Raji (cell line): Measurements from ENCODE around the gene TJP1.

Experiments
- POLR2A ChIP-seq: IDR thresholded peaks from 2 replicates; pipeline ENCODE4 v1.6.1; 2011; ENCODE audit warnings: low read depth, low read length, control low read depth; ENCODE audit not compliant: insufficient read depth

TJP1 gene

DNA sequence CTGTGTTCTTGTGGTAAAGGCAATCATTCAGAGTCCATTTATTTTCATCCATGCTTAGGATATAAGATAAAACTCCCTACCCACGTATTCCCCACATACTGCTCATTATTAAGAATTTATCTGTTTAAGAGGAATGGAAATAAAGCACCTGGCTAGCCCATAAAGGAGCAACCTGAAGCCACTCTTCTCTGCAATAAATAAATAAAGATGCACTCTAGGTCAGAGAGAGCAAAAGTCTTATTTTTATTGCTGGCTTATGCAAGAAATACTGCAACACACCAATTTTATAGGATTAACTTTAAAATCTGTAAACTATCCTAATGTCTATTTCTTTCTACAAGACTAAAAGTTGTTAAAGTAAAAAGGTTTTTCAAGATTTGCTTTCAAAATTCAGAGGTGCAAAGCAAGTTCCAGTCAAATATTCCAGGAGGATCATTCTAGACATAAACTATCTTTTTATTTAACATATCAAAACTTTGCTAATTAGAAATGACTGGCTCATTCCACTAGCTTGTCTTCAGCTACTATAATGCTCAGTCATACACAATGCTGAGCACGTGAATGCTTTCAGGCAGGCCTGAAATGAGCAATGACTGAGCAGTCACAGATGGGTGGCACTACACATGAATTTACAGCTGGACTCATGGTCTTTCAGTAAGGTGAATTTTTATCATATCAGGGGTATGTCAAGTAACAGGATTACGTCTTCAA lies 7.1 kb downstream of the TJP1 start:
- no peak for TF ChIP-seq POLR2A

DNA sequence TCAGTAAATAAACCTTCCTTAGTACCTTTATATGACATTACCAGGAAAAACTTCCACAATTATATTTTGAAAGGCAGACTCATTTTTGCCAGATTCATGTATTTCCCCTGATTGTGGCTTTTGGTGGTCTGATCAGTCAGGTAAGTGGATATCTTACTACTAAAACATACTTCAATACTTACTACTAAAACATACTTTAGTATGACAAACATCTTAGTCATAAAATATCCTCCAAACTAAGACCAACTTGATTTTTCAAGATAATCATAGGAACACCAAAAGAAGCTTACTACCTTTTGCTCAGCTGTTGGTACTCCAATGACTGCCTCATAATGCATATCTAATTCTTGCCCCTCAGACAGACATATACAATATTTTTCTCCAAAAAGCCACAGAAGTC lies 9.3 kb downstream of the TJP1 start:
- TF ChIP-seq POLR2A: no peak

DNA sequence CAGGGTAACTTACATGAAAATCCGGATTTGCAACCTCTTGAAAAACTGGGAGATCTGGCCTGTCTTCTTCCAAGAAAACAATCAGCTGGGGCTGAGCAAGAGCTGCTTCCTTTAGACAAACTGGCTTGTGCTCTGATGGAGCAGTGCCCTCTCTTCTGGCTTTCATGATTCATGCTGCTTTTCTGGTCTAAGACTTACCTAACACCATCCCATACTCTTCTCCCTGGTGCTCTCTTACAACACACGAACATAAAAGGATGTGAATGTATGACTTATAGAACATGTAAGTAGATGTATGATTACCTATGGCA lies 9.9 kb downstream of the TJP1 start:
- no peak for TF ChIP-seq POLR2A

DNA sequence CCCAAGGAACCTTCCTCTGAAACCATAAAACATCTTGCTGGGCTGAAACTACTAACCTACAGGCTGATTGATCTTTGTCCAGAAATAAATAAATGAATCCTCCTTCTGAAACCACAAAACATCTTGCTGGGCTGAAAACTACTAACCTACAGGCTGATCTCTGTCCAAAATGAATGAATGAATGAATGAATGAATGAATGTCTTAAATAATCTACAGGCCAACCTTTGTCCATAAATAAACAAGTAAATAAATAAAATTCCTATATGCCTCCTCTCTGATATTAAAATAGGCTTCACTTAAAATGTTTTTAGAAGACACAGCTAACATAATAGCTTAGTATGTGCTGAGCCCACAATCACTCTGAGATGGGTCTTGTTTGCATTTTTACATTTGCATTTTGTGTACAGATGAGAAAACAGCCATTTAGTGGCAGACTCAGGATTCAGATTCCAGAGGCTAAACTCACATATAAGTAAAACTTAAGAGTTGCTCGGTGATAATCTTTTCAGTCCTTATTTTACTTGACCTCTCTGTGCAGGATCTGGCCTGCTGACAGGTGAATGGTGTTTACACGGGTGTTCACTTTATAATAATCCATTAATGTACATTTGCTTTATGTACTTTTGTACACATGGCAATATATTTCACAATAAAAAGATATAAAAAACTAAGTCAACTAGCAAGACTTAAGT lies 10.4 kb downstream of the TJP1 start:
- no peak for TF ChIP-seq POLR2A

DNA sequence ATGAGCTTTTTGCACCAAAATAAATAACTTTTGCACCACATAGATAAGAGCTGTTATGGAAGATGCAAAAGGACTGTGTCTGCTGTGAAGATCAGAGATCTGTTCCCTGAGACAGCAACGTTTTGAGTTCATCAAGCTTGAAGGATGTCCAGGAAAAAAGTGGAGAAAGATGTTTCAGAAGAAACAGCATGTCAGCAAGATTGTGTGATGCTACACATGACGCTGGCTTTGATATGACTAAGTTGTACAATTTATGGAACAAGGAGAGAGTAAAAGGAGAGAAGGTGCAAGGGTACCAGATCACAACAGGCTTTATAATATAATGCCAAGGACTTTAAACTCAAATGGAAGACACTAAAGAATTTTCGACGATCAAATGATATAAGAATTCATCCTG lies 16.6 kb downstream of the TJP1 start:
- no peak for TF ChIP-seq POLR2A

DNA sequence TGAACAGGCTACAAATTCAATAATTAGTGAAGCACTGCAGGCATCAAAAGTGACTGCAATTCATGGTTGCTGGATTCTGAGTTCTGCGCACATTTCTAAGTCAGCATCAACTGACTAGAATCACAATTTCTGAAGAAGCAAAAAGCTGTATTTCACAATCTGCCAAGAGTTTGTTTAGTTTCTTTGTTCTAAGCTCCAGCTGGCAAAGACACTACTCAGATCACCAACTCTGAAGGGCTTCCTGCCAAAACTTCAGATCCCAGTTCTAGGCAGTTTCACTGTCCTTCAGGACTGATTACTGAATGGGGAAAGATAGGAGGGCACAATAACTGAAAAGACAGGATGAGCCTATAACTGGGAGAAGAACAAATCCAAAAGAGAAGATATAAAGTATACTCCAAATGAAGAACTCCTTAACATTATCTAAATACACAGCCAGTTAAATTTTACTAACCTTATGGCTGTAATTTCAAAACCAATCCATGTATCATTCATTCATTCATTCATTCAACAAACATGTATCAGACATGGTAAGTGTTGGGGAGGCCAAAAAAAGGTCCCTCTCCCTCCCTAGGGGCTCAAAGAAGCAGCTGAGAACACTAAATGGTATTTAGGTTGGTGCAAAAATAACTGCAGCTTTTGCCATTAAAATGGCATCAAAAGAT lies 17.1 kb downstream of the TJP1 start:
- no peak for TF ChIP-seq POLR2A

DNA sequence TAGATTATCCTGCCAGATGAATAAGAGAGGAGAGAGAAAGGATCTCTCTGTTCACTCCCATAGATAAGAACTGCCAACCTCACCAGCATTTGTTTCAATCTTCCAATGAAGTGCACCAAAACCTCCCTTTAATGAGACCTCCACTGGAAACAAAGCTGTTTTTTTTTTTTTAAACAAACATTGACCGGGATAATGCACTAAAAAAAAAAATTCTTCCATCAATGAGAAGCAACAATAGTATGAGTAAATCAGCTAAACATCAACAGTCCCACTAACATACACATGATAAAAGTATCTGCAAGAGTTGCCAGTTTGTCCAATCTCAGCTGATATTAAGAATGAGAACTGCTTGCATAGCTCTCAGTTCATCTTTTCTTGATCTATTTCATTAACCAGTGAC lies 19.9 kb downstream of the TJP1 start:
- TF ChIP-seq POLR2A: no peak

DNA sequence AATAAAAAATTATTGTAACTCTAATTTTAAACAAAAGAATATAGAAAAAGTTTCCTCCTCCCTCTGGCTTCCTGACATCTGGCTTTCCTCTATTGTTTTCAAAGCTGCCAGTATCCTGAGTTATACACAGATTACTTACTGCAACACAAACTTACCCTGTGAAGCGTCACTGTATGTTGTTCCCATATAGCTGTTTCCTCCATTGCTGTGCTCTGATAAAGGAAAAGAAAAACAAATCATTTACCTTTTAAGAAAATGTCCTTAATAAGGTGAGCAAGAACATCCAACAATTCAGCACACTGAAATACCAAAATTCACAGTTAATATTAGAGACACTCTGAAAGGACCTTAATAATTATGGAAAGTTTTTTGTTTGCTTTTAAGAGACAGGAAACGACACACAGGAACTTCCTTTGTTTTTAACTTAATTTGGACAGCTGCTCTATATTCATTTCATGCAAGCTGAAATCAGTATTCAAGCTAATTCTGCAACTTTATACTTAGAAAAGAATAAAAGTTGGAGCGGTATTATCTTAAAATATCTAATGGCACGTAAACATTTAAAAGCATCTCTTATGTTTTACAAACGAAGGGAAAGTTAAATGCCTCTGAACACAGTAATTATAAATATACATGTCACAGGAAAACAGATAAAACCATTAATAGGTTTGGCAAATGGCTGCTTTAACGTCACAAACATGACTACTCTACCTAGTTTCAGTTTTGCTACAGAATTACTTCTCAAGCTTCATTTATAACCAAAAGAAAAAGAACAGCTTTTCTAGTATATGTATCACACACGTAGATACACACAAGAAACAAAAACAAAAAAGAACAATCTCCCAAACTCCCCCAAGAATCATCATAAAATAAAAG lies 21.5 kb downstream of the TJP1 start:
- no peak for TF ChIP-seq POLR2A

DNA sequence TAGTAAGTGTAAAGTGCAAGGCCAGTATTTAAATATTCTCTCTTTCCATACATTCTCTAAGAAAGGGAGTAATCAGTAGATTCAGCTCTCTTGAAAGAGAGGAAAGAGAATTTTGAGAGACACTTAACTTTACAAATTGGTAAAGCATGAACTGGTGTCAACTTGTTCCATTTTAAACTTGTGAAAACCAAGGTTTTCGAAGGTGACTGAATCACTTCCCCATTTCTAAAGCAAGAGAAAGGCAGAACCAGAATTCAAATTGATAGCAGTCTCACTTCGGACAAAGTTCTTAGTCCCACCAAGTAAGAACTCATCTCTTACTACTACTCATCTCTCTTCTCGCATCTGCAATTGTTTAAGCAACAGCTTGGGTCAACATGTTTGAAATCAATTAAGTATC lies 22.4 kb downstream of the TJP1 start:
- TF ChIP-seq POLR2A: no peak

DNA sequence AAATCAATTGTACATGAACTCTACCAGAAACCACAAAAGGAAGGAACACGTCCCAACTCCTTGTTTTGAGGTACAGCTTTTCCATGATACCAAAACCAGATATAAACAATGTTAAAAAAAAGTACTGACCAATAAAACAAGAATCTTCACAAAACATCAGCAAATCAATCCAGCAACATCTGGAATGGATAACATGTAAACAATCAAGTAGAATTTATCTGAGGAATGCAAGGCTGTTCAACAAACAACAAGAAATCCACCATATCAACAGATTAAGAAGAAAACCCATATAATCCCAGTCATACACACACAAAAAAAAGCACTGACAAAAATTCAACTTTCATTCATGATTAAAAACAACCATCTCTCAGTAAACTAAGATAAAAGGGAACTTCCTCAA lies 26.7 kb downstream of the TJP1 start:
- TF ChIP-seq POLR2A: no peak

DNA sequence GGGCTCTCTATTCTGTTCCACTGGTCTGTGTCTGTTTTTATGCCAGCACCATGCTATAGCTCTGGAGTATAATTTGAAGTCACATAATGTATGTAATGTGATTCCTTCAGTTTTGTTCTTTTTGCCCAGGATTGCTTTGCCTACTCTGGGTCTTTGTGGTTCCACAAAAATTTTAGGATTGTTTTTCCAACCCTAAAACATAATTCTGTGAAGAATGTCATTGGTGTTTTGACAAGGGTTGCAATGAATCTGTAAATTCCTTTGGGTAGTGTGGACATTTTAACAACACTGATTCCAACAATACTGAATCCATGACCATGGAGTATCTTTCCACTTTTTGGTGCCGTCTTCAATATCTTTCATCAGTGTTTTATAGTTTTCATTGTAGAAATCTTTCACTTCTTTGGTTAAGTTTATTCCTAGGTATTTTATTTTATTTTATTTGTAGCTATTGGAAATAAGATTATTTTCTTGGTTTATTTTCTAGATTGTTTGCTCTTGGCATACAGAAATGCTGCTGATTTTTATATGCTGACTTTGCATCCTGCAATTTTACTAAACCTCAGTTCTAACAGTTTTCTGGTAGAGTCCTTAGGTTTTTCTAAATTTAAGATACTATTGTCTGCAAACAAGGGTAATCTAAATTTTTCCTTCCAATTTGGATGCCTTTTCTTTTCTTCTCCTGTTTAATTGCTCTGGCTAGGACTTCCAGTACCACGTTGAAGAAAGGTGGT lies 29.7 kb downstream of the TJP1 start:
- no peak for TF ChIP-seq POLR2A

DNA sequence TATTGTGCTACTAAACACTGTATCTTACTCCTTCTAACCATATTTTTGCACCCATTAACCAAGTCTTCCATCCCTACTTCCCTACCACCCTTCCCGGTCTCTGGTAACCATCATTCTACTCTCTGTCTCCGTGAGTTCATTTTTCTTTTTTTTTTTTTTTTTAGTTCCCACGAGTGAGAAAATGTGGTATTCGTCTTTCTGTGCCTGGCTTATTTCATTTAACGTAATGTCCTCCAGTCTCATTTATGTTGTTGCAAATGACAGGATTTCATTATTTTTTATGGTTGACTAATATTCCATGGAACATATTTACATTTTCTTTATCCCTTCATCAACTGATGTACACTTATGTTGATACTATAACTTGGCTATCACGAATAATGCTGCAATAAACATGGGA lies 31.7 kb downstream of the TJP1 start:
- no peak for TF ChIP-seq POLR2A

DNA sequence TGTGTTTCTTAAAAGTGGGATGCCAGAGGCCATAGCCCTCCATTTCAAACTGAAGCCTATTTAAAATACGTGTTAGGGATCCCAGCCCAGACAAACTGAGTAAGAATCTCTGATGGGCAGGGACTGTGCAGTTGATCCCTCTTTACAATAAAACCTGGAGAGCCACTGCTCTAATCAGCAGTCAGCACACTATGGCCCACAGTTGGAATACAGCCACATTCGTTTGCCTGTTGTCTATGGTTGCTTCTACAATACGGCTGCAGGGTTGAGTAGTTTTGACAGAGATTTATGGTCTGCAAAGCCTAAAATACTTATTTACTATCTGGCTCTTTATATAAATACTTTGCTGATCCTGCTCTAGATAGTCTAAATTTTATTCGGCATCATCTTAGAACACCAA lies 32.4 kb downstream of the TJP1 start:
- no peak for TF ChIP-seq POLR2A

DNA sequence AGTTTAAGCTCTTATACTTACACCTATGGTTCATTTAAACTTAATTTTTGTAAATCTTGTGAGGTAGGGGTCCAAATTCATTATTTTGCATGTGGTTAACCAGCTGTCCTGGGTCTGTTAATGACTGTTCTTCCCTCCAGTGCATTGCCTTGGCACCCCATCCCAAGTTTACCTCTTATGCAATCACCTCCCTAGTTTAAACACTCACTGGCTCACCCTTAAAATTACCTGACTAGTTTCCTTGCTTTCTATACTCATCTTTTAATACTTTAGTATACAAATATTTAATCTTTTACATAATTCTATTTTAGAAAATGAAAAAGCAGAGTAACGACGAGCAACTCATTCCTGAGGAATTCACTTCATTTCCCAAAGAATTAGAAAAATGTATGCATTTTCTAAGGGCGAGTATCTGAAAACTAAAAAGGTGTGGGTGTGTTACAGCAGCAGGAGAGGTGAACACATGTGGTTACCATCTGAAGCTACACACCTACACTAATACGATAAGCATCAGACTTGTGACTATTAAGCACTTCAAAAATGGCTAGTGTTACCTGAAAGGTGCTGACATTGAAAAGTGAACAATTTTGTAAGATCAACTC lies 33.7 kb downstream of the TJP1 start:
- TF ChIP-seq POLR2A: no peak
